GM13977 (cell line): ENCODE measurements around the gene GEMIN7.

ENCODE experiments used
- DNase-seq: peaks from one replicate; pipeline ENCODE4 v3.0.0; 2012; ENCODE audit warnings: low spot score
- CTCF ChIP-seq: IDR thresholded peaks from 2 replicates; pipeline ENCODE4 v1.5.1; 2012; ENCODE audit warnings: mild to moderate bottlenecking, control low read depth; ENCODE audit not compliant: insufficient read depth; ENCODE audit errors: extremely low read depth, missing control alignments
- in situ Hi-C: fragments of 300-500 bp; cut with MboI; formaldehyde crosslinking; loops from one replicate; pipeline ENCODE4 v1.12.0; 2022; ENCODE audit warnings: low sequenced_read_pairs, low pct_unique_long_range_greater_than_20kb, mixed read lengths, inconsistent platforms; ENCODE audit not compliant: unreplicated experiment

Gene GEMIN7

GRCh38 chr19:45140144-45140503 is 61.1 kb downstream of the GEMIN7 start:
- DNase-seq = no peak
- no peak for TF ChIP-seq CTCF
- in situ Hi-C loops = no loop called here

GRCh38 chr19:45140533-45140932 is 61.5 kb downstream of the GEMIN7 start:
- DNase-seq = peak; percentile 30
- in situ Hi-C loops = no loop called here
- TF ChIP-seq CTCF = no peak
